HG02642 (cell line): ENCODE results near the gene KCNQ1.

ENCODE experiments used
- ATAC-seq: cut with Tn5 transposase; IDR thresholded peaks from one replicate; pipeline ENCODE4 v1.9.1; 2021; ENCODE audit warnings: mild to moderate bottlenecking; ENCODE audit not compliant: unreplicated experiment, poor library complexity

The KCNQ1 gene

DNA sequence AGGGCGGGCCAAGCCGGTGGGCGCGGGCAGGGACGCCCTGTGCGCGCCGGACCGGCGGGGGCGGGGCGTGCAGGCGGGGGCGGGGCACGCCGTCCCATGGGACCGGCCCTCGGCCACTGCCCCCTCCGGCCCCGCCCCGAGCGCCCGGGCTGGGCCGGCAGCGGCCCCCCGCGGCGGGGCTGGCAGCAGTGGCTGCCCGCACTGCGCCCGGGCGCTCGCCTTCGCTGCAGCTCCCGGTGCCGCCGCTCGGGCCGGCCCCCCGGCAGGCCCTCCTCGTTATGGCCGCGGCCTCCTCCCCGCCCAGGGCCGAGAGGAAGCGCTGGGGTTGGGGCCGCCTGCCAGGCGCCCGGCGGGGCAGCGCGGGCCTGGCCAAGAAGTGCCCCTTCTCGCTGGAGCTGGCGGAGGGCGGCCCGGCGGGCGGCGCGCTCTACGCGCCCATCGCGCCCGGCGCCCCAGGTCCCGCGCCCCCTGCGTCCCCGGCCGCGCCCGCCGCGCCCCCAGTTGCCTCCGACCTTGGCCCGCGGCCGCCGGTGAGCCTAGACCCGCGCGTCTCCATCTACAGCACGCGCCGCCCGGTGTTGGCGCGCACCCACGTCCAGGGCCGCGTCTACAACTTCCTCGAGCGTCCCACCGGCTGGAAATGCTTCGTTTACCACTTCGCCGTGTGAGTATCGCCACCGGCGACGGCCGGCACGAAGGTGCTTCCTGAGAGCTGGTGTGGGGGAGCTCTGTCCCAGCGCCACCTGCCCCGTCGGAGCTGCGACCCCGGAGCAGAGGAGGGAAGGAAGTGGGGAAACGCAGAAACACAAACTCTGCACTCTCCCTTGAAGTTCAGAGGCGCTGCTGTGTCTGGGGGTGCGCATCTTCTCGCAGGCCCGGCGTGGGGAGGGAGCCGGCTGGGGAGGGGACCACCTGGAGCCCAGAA, at the start of gene KCNQ1:
KCNQ1 (plus strand) TSS at position 188 of the 925 bp plus-strand sequence; CDS start at position 279, 91 bp downstream.
- no peak for ATAC-seq

- no peak for ATAC-seq
Measured at GRCh38 chr11:2395211-2395730, 49.5 kb upstream of the KCNQ1 start.

GRCh38 chr11:2395856-2396255, 49.0 kb upstream of the KCNQ1 start:
- no peak for ATAC-seq

GRCh38 chr11:2396471-2396870, 48.3 kb upstream of the KCNQ1 start:
- no peak for ATAC-seq

DNA sequence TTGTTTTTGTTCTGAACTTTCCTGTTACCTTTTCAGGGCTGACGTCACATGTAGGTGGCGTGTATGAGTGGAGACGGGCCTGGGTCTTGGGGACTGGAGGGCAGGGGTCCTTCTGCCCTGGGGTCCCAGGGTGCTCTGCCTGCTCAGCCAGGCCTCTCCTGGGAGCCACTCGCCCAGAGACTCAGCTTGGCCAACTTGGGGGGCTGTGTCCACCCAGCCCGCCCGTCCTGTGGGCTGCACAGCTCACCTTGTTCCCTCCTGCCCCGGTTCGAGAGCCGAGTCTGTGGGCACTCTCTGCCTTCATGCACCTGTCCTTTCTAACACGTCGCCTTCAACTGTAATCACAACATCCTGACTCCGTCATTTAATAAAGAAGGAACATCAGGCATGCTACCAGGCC, 47.8 kb upstream of the KCNQ1 start:
- no peak for ATAC-seq

DNA sequence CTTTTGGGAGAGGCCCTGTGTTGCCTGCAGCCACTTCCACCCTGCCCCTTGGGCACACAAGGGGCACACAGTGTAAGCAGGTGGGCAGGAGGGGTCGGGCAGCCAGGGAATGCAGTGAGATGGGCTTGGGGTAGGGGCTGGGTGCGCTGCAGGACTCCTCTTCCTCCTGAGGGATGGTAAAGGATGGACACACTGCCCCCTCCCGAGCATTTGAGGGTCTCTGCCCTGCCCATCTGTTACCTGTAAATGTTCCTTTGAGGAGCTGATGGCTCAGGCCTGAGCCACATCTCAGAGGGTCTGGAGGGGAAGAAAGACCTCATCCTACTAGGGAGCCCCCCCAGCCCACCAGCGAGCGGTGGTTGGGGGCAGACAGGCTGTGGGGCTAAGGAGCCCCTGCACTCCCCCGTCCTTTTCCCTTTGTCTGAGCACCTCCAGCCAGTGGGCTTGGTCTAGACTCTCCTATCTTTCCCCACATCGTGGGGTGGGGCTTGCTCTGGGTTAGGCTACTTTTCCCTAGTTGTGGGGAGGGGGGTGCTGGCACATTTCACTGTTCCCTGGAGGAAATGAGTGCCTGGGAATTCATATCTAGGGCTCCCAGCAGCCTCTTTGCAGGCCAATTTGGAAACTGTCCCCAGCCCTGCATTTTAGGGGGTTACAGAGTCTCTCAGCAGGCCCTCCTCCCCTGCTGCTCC, 46.0 kb upstream of the KCNQ1 start:
- no peak for ATAC-seq

DNA sequence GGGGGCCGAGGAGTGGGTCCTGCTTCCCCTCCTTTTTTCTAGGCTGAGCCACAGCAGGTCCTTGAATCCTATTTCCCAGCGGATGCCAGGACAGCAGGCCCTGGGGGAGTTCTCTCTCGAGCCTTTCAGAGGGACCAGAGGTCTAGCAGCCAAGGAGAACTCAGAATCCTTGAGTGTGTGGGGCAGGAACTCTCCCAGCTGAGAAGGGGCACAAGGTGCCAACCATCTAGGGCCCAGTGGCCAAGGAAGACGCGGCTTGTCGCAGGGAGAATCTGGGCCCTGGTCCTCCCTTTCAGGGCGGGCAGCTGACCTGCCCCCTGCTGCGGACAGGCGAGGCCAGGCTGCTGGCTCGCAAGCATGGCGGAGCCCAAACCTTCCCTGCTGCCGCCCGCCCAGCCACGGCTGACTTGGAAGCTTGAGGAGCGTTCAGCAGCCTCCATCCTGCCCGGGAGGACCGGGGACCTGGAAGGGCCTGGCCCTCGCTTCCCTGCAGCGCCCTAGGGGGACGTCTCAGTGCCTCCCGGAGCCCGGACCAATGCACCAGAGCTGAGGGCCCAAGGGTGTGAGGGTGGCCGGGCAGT, 45.2 kb upstream of the KCNQ1 start:
- ATAC-seq = no peak

GRCh38 chr11:2400069-2400761, 44.6 kb upstream of the KCNQ1 start, which contains the start of gene TSSC4:
TSS of gene TSSC4 (plus strand) at chr11:2400750. CDS start at chr11:2402634, 1,884 bp downstream.
- ATAC-seq = peak; percentile 78

DNA sequence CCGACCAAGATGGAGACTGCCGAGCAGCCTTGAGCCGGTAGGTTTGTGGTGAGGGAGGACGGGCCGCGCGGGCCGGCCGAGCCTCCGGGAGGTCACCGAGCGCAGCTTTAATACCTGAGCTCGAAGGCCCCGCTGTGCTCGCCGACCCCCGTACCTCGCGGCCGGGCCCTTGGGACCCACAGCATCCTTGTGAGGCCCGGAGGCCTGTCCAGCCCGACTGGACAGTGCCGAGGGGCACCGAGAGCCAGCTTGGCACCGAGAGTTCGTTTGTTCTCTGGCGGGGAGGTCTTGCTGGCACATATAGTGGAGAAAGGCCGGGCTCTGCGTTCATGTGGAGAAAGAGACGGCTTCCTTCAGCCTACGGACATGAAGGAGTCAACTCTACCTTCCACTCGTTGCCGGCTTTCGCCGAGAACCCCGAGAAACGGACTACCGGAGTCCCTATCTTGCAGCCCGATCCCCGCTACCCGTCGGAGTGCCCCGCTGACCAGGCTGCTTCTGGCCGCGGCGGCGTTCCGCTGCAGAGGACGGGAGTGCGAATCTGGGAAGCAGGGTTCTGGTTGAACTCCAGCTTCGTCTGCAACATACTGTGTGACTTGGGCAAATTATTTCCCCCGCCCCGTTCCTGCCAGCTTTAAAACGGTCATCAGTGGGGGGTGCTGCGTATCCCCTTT, 43.9 kb upstream of the KCNQ1 start:
- ATAC-seq = peak; percentile 15

DNA sequence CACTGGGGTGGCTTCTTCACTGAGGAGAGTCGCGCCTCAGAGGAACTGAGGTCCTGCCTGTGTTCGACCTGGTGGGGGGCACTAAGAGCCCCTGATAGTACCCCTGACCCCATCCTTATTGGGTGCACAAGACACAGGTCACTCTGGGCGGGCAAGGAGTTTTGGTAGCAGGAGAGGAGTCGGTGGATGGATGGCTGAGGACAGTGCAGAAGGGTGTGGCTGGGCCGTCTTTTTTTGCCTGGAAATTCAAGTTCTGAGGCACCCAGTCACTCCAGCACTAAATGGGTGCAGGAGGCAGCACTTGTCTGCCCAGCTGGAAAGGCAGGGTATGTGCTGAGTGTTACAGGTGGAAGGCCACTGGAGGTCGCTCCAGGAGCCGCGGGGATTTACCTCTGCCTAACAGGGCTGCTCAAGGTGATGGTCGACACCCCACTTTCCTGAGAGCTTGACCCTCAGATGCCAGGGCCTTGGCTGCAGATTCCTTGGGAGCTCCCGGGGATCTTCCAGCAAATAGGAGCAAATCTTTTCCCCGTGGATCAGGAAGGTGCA, 43.3 kb upstream of the KCNQ1 start:
- ATAC-seq = no peak

DNA sequence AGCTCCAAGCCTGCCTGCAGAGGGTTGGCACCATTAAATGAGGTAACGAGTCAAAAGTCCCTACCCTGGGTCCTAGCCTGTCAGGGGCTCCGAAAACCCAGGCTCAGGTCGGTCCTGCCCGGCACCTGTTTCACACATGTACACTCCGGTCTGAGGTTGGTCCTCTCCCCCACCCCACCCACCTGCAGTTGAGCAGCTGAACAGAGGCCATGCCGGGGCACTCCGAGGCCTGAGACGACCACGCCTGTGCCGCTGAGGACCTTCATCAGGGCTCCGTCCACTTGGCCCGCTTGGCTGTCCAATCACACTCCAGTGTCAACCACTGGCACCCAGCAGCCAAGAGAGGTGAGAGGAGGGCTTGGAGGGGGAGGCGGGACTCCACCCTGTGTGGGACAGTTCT, 42.7 kb upstream of the KCNQ1 start:
- ATAC-seq = no peak

- no peak for ATAC-seq
Measured at GRCh38 chr11:2402890-2403645, 41.7 kb upstream of the KCNQ1 start.

- no peak for ATAC-seq
Measured at GRCh38 chr11:2404735-2405196, 40.0 kb upstream of the KCNQ1 start.

- no peak for ATAC-seq
Measured at GRCh38 chr11:2406451-2406850, 38.4 kb upstream of the KCNQ1 start.

DNA sequence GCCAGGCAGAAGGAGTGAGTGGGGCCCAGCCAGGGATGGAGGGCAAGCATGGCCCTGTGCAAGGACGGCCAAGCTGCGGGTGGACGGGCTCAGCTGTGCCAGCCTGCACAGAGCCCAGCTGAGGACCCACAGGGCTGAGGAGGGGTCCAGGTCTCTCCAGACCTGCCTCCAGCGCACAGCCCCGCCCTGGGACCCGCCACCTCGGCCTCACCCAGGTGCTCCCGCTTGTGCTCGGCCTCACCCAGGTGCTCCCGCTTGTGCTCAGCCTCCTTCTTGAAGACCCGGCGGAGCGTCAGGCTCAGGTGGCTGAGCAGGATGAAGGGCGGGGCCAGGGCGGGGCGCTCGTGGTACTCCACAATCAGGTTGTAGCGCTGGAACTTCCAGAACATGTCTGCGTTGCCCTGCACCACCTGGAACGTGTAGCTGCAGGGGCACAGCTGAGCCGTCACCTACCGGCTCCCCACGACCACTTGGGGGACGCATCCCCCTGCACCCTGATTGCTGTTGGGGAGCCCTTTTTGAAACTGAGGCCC, 37.9 kb upstream of the KCNQ1 start:
- no peak for ATAC-seq

DNA sequence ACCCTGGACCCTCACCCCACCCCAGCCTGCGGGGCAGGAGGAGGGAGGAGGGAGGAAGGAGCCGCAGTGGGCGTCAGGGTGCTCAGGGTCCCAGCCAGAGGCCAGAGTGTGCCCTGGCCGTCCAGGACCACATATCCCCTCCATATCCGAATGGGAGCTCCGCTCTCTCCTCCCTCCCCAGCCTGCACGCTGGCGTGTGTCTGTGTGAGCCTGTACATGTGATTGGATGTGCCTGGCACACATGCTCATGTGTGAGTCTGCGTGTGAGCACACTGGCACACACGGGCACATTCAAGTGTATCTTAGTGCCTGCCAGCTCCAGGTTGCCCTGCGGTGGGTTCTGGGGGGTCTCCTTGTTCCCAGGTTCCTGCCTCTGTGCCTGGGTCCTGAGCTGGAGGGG, 36.1 kb upstream of the KCNQ1 start:
- ATAC-seq = no peak

DNA sequence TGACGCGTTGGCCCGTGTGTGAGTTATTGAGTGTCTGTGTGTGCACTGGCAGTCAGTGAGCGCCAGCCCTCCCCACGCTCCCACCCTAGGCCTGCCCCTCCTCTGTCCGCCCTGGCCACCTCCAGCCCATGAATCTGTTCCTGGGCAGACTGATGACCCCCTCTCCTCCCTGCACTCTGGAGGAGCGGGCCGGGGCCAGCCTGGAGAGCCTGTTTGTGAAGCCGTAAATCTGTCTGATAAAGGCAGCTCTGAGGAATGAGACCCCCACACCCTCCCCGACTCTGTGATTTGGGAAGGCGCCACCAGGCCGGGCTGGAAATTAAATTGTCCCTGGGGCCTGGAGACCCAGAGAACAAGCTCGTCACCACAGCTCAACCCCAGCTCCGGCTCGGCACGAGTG, 35.7 kb upstream of the KCNQ1 start:
- no peak for ATAC-seq
